Dedifferentiated amniotic fluid mesenchymal stem cell (primary cell): Measurements from ENCODE around the gene FBXL7.

Experiments
- DNase-seq: peaks from one replicate; pipeline ENCODE4 v3.0.0-alpha.2; 2016; ENCODE audit errors: extremely low spot score

FBXL7 gene

DNA sequence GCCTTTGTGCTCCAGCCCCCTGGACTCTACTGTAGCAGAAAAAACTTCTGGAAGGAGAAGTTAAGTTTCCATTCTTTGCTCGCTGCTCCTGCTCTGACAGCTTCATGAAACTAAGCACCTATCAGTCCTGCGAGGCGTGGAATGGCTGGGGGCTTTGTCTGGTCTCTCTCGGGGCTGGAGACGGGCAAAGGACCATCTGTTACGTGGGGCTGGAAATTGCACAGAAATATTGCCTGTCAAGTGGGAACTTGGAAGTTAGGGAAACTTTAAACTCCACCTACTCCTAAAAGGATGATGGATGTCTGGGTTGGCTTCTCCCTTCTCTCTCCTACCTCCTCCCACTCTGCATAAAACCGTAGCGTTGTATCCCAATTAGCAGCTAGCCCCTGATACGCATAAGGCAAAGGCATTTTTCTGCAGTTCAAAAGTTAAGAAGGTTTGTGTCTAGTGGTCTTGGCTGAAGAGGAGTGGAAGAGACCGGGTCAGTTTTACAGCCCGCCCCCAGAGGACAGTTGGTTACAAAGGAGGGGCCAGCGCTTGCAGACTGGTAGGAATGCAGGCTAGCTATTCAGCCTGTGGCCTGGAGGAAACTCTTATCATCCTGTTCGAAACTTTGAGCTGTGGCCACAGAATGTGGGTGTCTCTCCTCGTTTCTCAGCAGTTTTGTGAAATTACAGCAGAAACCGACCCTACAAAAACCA, 1.3 kb downstream of the FBXL7 start:
- peak; percentile 80 for DNase-seq

DNA sequence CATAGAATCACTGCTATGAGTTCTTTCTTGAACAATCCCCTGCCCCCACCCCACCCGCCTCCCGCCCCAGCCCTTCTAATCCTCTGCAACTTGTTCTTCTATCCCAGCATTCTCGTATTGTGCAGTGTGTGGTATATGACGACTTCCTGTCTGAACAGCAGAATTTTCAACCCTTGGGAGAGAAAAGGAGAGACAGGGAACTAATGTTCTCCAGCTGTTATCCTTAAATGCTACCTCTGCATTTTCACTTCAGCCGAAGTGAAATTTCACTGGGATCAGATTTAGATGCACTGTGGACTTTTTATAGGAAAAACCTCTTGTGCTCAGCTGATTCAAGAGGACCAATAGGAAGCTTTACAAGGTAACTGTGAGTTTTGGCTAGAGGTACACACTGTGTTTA, 2.2 kb downstream of the FBXL7 start:
- peak; percentile 17 for DNase-seq

GRCh38 chr5:15506146-15506545, 6.2 kb downstream of the FBXL7 start:
- DNase-seq = no peak

GRCh38 chr5:15506897-15507296, 6.9 kb downstream of the FBXL7 start:
- DNase-seq = no peak

DNA sequence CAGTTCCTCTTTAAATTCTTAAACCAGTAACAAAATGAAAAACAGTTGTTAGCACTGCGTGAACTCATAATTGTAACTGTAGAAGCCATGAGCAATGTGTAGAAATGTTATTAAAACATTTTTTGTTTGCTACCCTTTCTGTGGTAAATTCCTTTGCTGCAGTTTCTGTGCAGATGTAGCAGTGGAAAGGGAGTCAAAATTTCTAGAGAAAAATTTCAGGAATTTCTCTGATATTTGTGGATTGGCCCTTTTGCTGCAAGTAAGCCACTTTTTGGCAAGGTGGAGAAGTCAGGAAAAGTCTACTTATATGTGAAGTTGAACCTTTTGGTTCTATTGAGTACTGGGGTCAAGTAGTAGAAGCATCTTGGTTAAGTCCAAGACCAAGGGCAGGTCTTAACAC, 10.1 kb downstream of the FBXL7 start:
- DNase-seq = peak; percentile 76

DNA sequence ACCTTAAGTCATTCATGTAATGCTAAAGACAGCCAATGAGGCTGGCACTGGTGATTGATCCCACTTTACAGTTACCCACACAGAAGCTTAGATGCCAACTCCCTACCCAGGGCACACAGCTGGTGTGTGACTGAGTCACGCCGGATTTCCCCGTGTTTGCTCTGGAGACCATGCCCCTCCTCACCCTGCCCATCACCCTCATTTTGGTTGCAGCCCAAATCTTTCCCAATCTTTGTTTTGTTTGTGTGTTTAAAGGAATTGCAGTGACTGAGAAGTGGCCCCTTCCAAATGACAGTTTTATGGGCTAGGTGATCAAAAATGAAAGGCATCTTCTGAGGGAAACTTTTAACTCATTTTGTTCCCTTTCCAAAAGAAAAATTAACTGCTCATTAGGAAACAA, 10.9 kb downstream of the FBXL7 start:
- peak; percentile 23 for DNase-seq

GRCh38 chr5:15513431-15513830, 13.5 kb downstream of the FBXL7 start:
- no peak for DNase-seq

- no peak for DNase-seq
Observed at GRCh38 chr5:15513911-15514310, 13.9 kb downstream of the FBXL7 start.

DNA sequence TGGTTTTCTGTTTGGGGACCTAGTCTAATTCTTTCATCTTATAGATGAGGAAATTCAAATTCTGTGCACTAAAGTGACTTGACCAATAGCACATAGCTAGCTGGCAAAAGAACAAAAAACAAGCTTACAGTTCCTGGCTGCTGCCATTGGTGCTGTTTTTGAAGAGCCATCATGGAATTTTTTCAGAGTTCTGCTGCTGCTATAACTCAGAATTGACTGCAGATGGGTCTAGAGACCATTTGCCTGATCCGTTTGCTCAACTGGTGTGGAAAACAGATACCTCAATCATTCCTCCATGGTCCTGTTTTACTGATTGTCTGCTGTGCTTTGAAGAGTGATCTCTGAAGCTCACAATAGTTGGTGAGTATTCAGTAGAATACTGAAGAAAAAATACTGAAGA, 15.2 kb downstream of the FBXL7 start:
- no peak for DNase-seq

GRCh38 chr5:15516486-15516885, 16.5 kb downstream of the FBXL7 start:
- no peak for DNase-seq

- DNase-seq = no peak
Observed at GRCh38 chr5:15518786-15519185, 18.8 kb downstream of the FBXL7 start.

DNA sequence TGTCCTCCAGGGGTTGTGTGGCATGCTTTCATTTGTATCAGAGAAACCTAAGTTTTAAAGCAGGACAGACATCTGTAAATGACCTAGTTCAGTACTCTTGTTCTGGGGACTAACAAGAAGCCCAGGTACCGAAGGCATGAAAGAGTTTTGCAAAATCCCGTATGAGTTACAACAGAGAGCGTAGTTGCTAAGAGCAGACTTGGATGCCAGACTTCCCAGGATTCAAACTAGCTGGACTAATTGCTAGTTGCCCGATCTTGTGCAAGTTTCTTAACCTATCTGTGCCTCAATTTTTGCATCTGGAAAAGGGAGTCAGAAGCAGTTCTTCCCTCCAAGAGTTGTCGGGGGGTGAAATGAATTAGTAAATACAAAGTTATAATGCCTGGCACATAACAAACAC, 20.9 kb downstream of the FBXL7 start:
- DNase-seq = no peak

GRCh38 chr5:15521381-15522186, 21.6 kb downstream of the FBXL7 start:
- no peak for DNase-seq

DNA sequence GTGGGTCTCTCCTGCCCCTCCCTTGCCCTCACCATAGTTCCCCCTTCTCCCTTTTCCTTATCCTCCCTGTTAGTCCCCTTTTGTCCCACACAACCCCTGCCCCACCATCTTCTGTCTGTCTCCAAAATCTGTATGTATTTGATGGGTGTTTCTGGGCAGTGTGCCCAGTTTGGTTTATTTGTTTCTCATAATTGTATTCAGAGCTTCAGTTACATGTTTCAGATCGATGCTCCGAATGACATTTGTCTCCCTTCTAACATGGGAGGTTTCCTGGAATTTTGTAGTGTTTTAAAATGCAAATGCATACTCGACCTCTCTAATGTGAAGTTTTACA, 22.2 kb downstream of the FBXL7 start:
- no peak for DNase-seq

- no peak for DNase-seq
Observed at GRCh38 chr5:15524712-15525111, 24.7 kb downstream of the FBXL7 start.

GRCh38 chr5:15525703-15526275, 25.8 kb downstream of the FBXL7 start:
- no peak for DNase-seq

DNA sequence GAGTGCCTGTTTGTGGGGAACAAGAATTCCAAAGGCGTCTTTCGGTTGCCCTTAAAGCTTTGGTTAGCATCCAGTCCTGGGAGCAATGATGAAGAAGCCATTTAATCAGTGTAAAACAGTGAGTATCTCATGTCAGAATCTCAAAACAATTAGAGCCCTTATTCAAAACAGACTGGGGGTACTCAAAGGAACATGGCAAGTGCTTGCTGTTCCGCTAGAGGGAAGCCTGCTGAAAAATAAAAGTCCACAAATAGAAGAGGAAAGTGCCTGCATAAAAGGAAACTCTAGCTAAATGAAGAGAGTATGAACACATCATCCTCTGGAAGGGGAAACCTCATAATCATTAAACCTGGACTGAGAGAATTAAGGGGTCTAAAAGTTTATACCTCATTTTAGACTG, 26.4 kb downstream of the FBXL7 start:
- DNase-seq = no peak

DNA sequence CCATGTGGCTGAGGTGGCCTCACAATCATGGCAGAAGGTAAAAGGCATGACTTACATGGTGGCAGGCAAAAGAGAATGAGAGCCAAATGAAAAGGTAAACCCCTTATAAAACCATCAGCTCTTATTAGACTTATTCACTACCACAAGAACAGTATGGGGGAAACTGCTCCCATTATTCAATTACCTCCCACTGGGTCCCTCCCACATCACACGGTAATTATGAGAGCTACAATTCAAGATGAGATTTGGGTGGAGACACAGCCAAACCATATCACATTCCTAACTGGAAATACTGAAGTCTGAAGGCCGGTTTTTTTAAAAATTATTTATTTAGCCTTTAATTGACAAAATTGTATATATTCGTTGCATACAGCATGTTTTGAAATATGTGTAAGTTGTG, 28.5 kb downstream of the FBXL7 start:
- no peak for DNase-seq

DNA sequence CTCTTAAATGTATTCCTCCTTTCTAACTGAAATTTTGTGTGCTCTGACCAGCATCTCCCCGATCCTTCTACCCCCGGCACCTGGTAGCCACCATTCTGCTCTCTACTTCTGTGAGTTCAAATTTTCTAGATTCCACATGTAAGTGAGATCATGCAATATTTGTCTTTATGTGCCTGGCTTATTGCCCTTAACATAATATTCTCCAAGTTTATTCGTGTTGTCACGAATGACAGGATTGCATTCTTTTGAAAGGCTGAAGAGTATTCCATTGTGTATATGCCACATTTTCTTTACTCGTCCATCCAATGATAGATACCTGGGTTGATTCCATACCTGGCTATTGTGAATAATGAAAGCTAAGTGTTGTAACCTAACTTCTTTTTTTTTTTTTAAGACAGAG, 29.0 kb downstream of the FBXL7 start:
- no peak for DNase-seq

DNA sequence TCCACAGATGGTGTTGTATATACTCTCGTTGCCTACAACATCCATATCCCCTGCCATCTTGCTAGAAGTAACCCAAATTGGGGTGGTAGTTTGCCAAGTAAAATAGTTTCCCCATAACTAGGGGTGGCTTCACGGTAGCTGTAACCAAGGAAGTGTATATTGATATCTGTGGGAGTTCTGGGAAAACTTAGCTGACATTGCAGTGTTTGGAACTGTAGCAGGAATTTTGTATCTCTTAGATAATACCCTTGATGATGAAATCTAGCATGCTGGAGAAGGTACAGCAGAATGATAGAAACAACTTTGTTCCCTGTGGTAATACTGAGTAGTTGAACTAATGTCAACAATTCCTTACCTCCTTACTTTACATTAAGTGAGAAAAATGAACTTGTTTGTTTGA, 29.8 kb downstream of the FBXL7 start:
- no peak for DNase-seq

DNA sequence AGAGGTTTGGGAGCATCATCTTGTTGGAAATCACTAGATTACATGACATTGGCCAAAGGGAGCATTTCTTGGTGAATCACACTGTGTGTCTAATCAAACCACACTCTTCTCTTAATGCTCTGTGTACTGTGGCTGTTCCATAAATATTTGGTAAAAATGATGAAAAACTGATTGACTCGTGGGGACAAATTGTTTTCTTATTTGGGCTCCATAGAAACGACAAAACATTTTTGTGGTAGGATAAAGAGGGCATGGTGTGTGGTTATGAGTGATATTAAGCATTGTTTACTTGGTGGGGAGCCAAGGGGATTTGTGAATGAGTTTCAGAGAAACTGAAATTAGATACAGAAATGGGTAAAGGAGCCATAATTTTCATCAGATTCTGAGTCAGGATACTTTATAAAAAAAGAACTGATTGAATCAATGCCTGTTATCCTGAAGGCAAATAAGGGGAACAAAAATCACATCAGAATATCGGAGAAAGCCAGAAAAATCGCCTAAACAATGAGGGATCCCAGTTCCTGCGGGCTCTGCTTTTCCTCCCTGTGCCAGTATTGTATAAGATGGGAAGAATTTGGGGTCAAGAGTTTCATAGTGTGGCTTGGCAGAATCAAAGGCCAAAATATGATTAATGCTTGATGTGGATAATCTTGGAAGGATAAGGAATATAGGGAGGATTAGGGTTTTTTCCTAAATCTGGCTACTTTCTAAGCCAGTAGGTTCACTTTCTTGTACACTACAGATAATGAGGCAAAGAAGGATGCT, 33.3 kb downstream of the FBXL7 start:
- peak; percentile 85 for DNase-seq

- no peak for DNase-seq
Observed at GRCh38 chr5:15535938-15536337, 36.0 kb downstream of the FBXL7 start.

- no peak for DNase-seq
Observed at GRCh38 chr5:15538516-15538915, 38.5 kb downstream of the FBXL7 start.
